Activated CD4-positive, alpha-beta T cell treated with anti-CD3 and anti-CD28 coated beads for 36 hours (primary cell): ENCODE results near the gene TPI1. TPM values are rescaled to one million over a fixed set of nuclear protein-coding genes. Genes with fewer than 3 reads are reported as not detected.
"Not testable (repeated sequence)": the region's sequence is repeated elsewhere in the genome, so short reads cannot be mapped to it uniquely, and the experiment has no call there.

ENCODE experiments used
- ATAC-seq: fragments of 200-7000 bp; cut with Tn5 transposase; one replicate; pipeline ENCODE4 v1.10.0; 2021; ENCODE audit warnings: mild to moderate bottlenecking, moderate library complexity
- CTCF ChIA-PET: fragments of 350-600 bp; sonication (Branson Sonifier 250); formaldehyde crosslinking; loops from one replicate; lab custom pipeline; 2021; ENCODE audit warnings: antibody characterized with exemption; lab: Charles Lee
- POLR2A ChIA-PET: fragments of 350-600 bp; sonication (Branson Sonifier 250); formaldehyde crosslinking; loops from one replicate; lab custom pipeline; 2021; ENCODE audit warnings: antibody characterized with exemption, inconsistent platforms; lab: Charles Lee
- DNase-seq: peaks from one replicate; pipeline ENCODE4 v3.0.0-alpha.2; 2020
- H3K27ac Mint-ChIP-seq: one replicate; pipeline ENCODE4 v1.8.0; 2021; ENCODE audit warnings: mixed read lengths
- H3K27me3 Mint-ChIP-seq: one replicate; pipeline ENCODE4 v1.8.0; 2021; ENCODE audit warnings: mixed read lengths
- H3K36me3 Mint-ChIP-seq: one replicate; pipeline ENCODE4 v1.8.0; 2021; ENCODE audit warnings: low read depth, mixed read lengths
- H3K4me1 Mint-ChIP-seq: one replicate; pipeline ENCODE4 v1.8.0; 2021; ENCODE audit warnings: mixed read lengths
- H3K4me3 Mint-ChIP-seq: one replicate; pipeline ENCODE4 v1.8.0; 2021; ENCODE audit warnings: mild to moderate bottlenecking, moderate library complexity, mixed read lengths
- H3K9me3 Mint-ChIP-seq: one replicate; pipeline ENCODE4 v1.8.0; 2021; ENCODE audit warnings: low read depth, mixed read lengths
- intact Hi-C, 2 experiments: fragments of 100-400 bp; cut with DNase I in 1 of 2; cut with micrococcal nuclease in 1 of 2; formaldehyde crosslinking; loops; one replicate each; pipeline versions ENCODE4 v1.14.2 to v1.15.1; 2022 to 2024; cut with DNase I, micrococcal nuclease
- total RNA-seq, 2 experiments: library from RNA; stranded (reverse); gene quantifications; one replicate each; pipeline ENCODE4 v1.2.3, GENCODE V29; 2021

The TPI1 gene
- total RNA-seq, 2 experiments from 2014 or later, result 1,824 to 2,753 TPM

- ATAC-seq, result peak; percentile 6
- Mint-ChIP-seq H3K27me3 (no peaks in the 10 kb centered on the region), H3K9me3 (no peaks in the 10 kb centered on the region), H3K36me3 (peaks cover 70% of the 10 kb centered on the region), H3K4me1 (peaks cover 52% of the 10 kb centered on the region), H3K27ac (peak overlapping the region; percentile 92), H3K4me3 (peak overlapping the region; percentile 93)
- ChIA-PET POLR2A (interaction anchor here (0.5 to 6.8 kb wide), 8 partner anchors 17 to 335 kb away, joined by 3 to 65 read pairs (median 4); partner anchors contain the start of genes C12orf57, CDCA3, GAPDH and RNU7-1), CTCF (interaction anchor here (0.6 to 2.4 kb wide), 25 partner anchors 9 to 243 kb away, joined by 3 to 11 read pairs (median 5); partner anchors contain the start of genes C12orf57, C1RL, CD4 and CDCA3)
- DNase-seq, result peak; percentile 91
- intact Hi-C loops, result loop anchor here (1.0 to 5.0 kb wide), 4 partner anchors 33 to 96 kb away; partner anchors contain the start of gene LRRC23 (in 1 of the 2)
These were observed 2.0 kb downstream of the TPI1 start for GRCh38 chr12:6869049-6870021.

GRCh38 chr12:6870304-6870703, 3.0 kb downstream of the TPI1 start:
- H3K36me3 Mint-ChIP-seq, result peaks cover 66% of the 10 kb centered on the region
- intact Hi-C loops, result loop anchor here in 1 of 2 experiments (5.0 kb wide), 2 partner anchors 67 to 92 kb away; no protein-coding TSS in a partner anchor
- POLR2A ChIA-PET, result interaction anchor here (0.6 to 6.8 kb wide), 4 partner anchors 18 to 177 kb away, joined by 3 to 65 read pairs (median 15); partner anchors contain the start of genes C12orf57, CDCA3, RNU7-1 and USP5
- peaks cover 52% of the 10 kb centered on the region for H3K4me1 Mint-ChIP-seq
- peak overlapping the region; percentile 92 for H3K27ac Mint-ChIP-seq
- CTCF ChIA-PET, result interaction anchor here (1.0 to 2.4 kb wide), 8 partner anchors 21 to 242 kb away, joined by 3 to 10 read pairs (median 6); partner anchors contain the start of genes CD4 and MLF2
- H3K9me3 Mint-ChIP-seq, H3K27me3 Mint-ChIP-seq, DNase-seq, ATAC-seq: not testable (repeated sequence)
- peak overlapping the region; percentile 93 for H3K4me3 Mint-ChIP-seq

DNA sequence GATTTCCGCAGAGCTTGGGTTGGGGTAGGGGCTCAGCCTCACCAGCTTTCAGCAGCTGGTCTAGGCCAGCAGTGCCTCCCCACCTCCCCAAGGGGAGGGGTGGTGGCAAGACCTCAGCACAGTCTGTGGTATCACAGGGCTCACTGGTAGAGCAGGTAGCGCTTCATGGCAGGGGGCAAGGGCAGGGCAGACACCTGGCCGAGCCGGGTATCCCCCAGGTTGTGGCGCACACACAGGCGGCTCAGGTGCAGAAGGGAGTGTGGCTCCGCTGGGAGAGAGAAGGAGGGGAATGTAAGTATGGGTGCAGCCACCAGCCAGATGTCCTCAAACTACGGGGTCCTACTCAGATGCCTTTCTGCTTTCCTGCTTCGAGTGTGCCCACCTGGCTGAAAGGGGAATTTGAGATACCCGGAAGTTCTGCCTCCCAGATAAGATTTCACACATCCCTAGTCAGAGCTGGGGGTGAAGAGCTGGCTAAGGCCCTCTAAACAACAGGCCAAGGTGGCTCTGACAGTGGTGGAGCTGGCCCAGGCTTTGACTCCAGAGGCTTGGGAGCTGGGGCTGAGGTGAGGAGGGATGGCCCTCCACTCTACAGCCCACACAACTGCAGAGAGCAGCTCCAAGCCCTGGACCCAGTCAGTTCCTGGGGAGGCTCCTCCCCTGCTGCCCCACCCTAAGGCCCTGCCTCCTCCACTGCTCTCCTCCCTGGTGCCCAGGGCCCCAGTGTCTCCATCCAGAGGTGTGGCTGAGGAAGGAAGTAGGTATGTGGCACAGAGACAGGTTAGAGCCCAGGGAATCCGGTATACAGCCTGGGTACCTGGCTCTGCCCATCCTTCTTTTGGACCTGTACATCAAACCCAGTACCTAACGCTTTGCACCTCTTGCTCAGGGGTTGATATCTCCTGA, 4.0 kb downstream of the TPI1 start:
- ATAC-seq (peak; percentile 34), DNase-seq (peak; percentile 75)
- Mint-ChIP-seq H3K36me3 (peaks cover 63% of the 10 kb centered on the region), H3K27me3 (no peaks in the 10 kb centered on the region), H3K27ac (peak overlapping the region; percentile 66), H3K4me3 (peak overlapping the region; percentile 93), H3K4me1 (peaks cover 55% of the 10 kb centered on the region), H3K9me3 (no peaks in the 10 kb centered on the region)
- POLR2A ChIA-PET, result interaction anchor here (0.9 to 2.9 kb wide), 7 partner anchors 19 to 182 kb away, joined by 3 to 31 read pairs (median 11); partner anchors contain the start of genes C12orf57, CDCA3, RNU7-1 and USP5
- intact Hi-C loops, result loop anchor here in 1 of 2 experiments (5.0 kb wide), 2 partner anchors 66 to 91 kb away; no protein-coding TSS in a partner anchor
- CTCF ChIA-PET, result interaction anchor here (0.6 to 3.2 kb wide), 22 partner anchors 10 to 267 kb away, joined by 3 to 51 read pairs (median 4); partner anchors contain the start of genes C12orf57, C1RL, CDCA3 and LRRC23

- peak overlapping the region; percentile 66 for H3K27ac Mint-ChIP-seq
- intact Hi-C loops, result loop anchor here (1.0 to 5.0 kb wide), 15 partner anchors 19 to 236 kb away; partner anchors contain the start of genes ENO2 (in 2 of the 2), C12orf57 (in 1 of the 2), C1RL (in 1 of the 2) and CDCA3 (in 1 of the 2)
- no peaks in the 10 kb centered on the region for H3K27me3 Mint-ChIP-seq
- POLR2A ChIA-PET, result interaction anchor here (0.5 to 2.9 kb wide), 17 partner anchors 9 to 379 kb away, joined by 3 to 31 read pairs (median 4); partner anchors contain the start of genes C12orf57, C1RL, CDCA3 and LRRC23
- DNase-seq (peak; percentile 92), ATAC-seq (peak; percentile 28)
- H3K4me3 Mint-ChIP-seq, result peak overlapping the region; percentile 93
- no peaks in the 10 kb centered on the region for H3K9me3 Mint-ChIP-seq
- peaks cover 50% of the 10 kb centered on the region for H3K4me1 Mint-ChIP-seq
- CTCF ChIA-PET, result interaction anchor here (0.6 to 3.2 kb wide), 49 partner anchors 9 to 431 kb away, joined by 3 to 51 read pairs (median 4); partner anchors contain the start of genes C12orf57, C1RL, CDCA3 and COPS7A
- H3K36me3 Mint-ChIP-seq, result peaks cover 67% of the 10 kb centered on the region
These were observed 5.0 kb downstream of the TPI1 start for GRCh38 chr12:6872073-6873048.

- intact Hi-C loops, result loop anchor here (1.0 to 5.0 kb wide), 14 partner anchors 18 to 235 kb away; partner anchors contain the start of genes ENO2 (in 2 of the 2), C1RL (in 1 of the 2), CDCA3 (in 1 of the 2) and EMG1 (in 1 of the 2)
- H3K4me1 Mint-ChIP-seq, result peaks cover 50% of the 10 kb centered on the region
- CTCF ChIA-PET, result interaction anchor here (0.6 to 3.2 kb wide), 37 partner anchors 9 to 432 kb away, joined by 3 to 51 read pairs (median 4); partner anchors contain the start of genes C12orf57, CDCA3, COPS7A and GNB3
- H3K27me3 Mint-ChIP-seq, result no peaks in the 10 kb centered on the region
- ATAC-seq (peak; percentile 74), DNase-seq (peak; percentile 100)
- H3K4me3 Mint-ChIP-seq, result peak within 1 kb of the TSS; percentile 93
- peaks cover 62% of the 10 kb centered on the region for H3K36me3 Mint-ChIP-seq
- POLR2A ChIA-PET, result interaction anchor here (0.5 to 2.9 kb wide), 14 partner anchors 8 to 380 kb away, joined by 3 to 31 read pairs (median 5); partner anchors contain the start of genes C12orf57, C1RL, CDCA3 and LRRC23
- H3K27ac Mint-ChIP-seq, result peak within 1 kb of the TSS; percentile 86
- no peaks in the 10 kb centered on the region for H3K9me3 Mint-ChIP-seq
These were observed 6.0 kb downstream of the TPI1 start, which contains the start of gene SPSB2 for GRCh38 chr12:6873094-6874014. TSS of gene SPSB2 (minus strand) at chr12:6873303. CDS start at chr12:6872901, 402 bp downstream.

DNA sequence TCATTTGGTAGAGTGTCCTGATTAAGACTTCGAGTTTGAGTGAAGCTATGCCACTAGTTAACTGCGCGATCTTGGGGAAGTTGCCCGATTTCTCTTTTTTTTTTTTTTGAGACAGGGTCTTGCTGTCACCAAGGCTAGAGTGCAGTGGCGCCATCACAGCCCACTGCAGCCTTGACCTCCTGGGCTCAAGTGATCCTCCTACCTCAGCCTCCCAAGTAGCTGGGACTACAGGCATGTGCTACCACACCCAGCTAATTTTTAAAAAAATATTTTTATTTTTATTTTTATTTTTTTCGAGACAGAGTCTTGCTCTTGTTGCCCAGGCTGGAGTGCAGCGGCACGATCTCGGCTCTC, 6.7 kb downstream of the TPI1 start:
- ATAC-seq, H3K9me3 Mint-ChIP-seq, POLR2A ChIA-PET, H3K27me3 Mint-ChIP-seq, DNase-seq: not testable (repeated sequence)
- Mint-ChIP-seq H3K4me3 (peak overlapping the region; percentile 93), H3K27ac (peak overlapping the region; percentile 86), H3K4me1 (peaks cover 44% of the 10 kb centered on the region), H3K36me3 (peaks cover 55% of the 10 kb centered on the region)
- intact Hi-C loops, result loop anchor here in 1 of 2 experiments (5.0 kb wide), 2 partner anchors 63 to 88 kb away; no protein-coding TSS in a partner anchor
- CTCF ChIA-PET, result interaction anchor here (0.8 to 2.9 kb wide), 5 partner anchors 8 to 163 kb away, joined by 3 to 38 read pairs (median 6); no protein-coding TSS in a partner anchor

- DNase-seq, H3K4me1 Mint-ChIP-seq, intact Hi-C loops, ATAC-seq, H3K27me3 Mint-ChIP-seq, H3K4me3 Mint-ChIP-seq, H3K27ac Mint-ChIP-seq, H3K9me3 Mint-ChIP-seq: not testable (repeated sequence)
- CTCF ChIA-PET, result interaction anchor here (0.6 to 2.8 kb wide), 2 partner anchors 10 to 11 kb away, joined by 4 to 8 read pairs; no protein-coding TSS in a partner anchor
- H3K36me3 Mint-ChIP-seq, result peaks cover 13% of the 10 kb centered on the region
- POLR2A ChIA-PET, result interaction anchor here (0.6 to 1.0 kb wide), 4 partner anchors 11 to 545 kb away, joined by 3 read pairs; partner anchors contain the start of gene USP5
These were observed 12.5 kb downstream of the TPI1 start for GRCh38 chr12:6879824-6880223.

GRCh38 chr12:6883252-6883651, 15.9 kb downstream of the TPI1 start:
- Mint-ChIP-seq H3K4me3 (no peak overlapping the region), H3K9me3 (no peaks in the 10 kb centered on the region), H3K4me1 (no peaks in the 10 kb centered on the region), H3K36me3 (peaks cover 3% of the 10 kb centered on the region), H3K27me3 (no peaks in the 10 kb centered on the region), H3K27ac (no peak overlapping the region)
- ATAC-seq (no peak), DNase-seq (no peak)
- intact Hi-C loops, result no loop called here
- POLR2A ChIA-PET, result no interaction called here
- CTCF ChIA-PET, result interaction anchor here (2.0 to 2.4 kb wide), 2 partner anchors 8 to 10 kb away, joined by 9 to 17 read pairs; partner anchors contain the start of gene SPSB2
